Measurements from ENCODE around the gene SH2D2A. TPM values are rescaled to one million over a fixed set of nuclear protein-coding genes. Genes with fewer than 3 reads are reported as not detected.

SH2D2A gene
- total RNA-seq, 1 donor from 2014 or later: 4.9 TPM

- Histone ChIP-seq H3K9me3 (no peaks in the 10 kb centered on the region), H3K4me3 (no peak overlapping the region), H3K4me1 (peaks cover 5% of the 10 kb centered on the region), H3K36me3 (no peaks in the 10 kb centered on the region), H3K27me3 (no peaks in the 10 kb centered on the region), H3K27ac (no peak overlapping the region)
- no peak for DNase-seq (ENCODE audit: extremely low spot score in 2 of 2)
- TF ChIP-seq CTCF (IDR thresholded peaks at IDR 0.05): no peak
- TF ChIP-seq POLR2AphosphoS5 (IDR thresholded peaks at IDR 0.05; ENCODE audit: insufficient read depth in 1 of 2, low read depth in 1 of 2): no peak
- TF ChIP-seq POLR2A (IDR thresholded peaks at IDR 0.05): no peak
- intact Hi-C loops (cut with DNase I): no loop called here
Measured at GRCh38 chr1:156841295-156841855, 24.7 kb upstream of the SH2D2A start.

- no peak overlapping the region for H3K4me3 ChIP-seq
- no peaks in the 10 kb centered on the region for H3K9me3 ChIP-seq
- peaks cover 5% of the 10 kb centered on the region for H3K4me1 ChIP-seq
- no peak overlapping the region for H3K27ac ChIP-seq
- DNase-seq (ENCODE audit: extremely low spot score in 2 of 2): no peak
- intact Hi-C loops (cut with DNase I): no loop called here
- no peaks in the 10 kb centered on the region for H3K27me3 ChIP-seq
- H3K36me3 ChIP-seq: no peaks in the 10 kb centered on the region
- no peak for TF ChIP-seq POLR2AphosphoS5 (IDR thresholded peaks at IDR 0.05; ENCODE audit: insufficient read depth in 1 of 2, low read depth in 1 of 2)
- TF ChIP-seq CTCF (IDR thresholded peaks at IDR 0.05): no peak
- TF ChIP-seq POLR2A (IDR thresholded peaks at IDR 0.05): no peak
Measured at GRCh38 chr1:156840898-156841279, 24.2 kb upstream of the SH2D2A start.

- intact Hi-C loops (cut with DNase I): no loop called here
- Histone ChIP-seq H3K4me1 (peaks cover 5% of the 10 kb centered on the region), H3K36me3 (no peaks in the 10 kb centered on the region), H3K4me3 (no peak overlapping the region), H3K9me3 (no peaks in the 10 kb centered on the region), H3K27me3 (no peaks in the 10 kb centered on the region), H3K27ac (no peak overlapping the region)
- no peak for DNase-seq (ENCODE audit: extremely low spot score in 2 of 2)
- no peak for TF ChIP-seq POLR2AphosphoS5 (IDR thresholded peaks at IDR 0.05; ENCODE audit: insufficient read depth in 1 of 2, low read depth in 1 of 2)
- TF ChIP-seq CTCF (IDR thresholded peaks at IDR 0.05): no peak
- no peak for TF ChIP-seq POLR2A (IDR thresholded peaks at IDR 0.05)
Measured at GRCh38 chr1:156840186-156840897, 23.7 kb upstream of the SH2D2A start.

- TF ChIP-seq POLR2A (IDR thresholded peaks at IDR 0.05): no peak
- no peak for TF ChIP-seq CTCF (IDR thresholded peaks at IDR 0.05)
- no peak for TF ChIP-seq POLR2AphosphoS5 (IDR thresholded peaks at IDR 0.05; ENCODE audit: insufficient read depth in 1 of 2, low read depth in 1 of 2)
- intact Hi-C loops (cut with DNase I): loop anchor here (5.0 kb wide), 1 partner anchor 52 kb away; no protein-coding TSS in a partner anchor
- DNase-seq (ENCODE audit: extremely low spot score in 2 of 2): no peak
- no peaks in the 10 kb centered on the region for H3K36me3 ChIP-seq
- no peaks in the 10 kb centered on the region for H3K27me3 ChIP-seq
- no peaks in the 10 kb centered on the region for H3K4me1 ChIP-seq
- H3K27ac ChIP-seq: no peak overlapping the region
- no peaks in the 10 kb centered on the region for H3K9me3 ChIP-seq
- no peak overlapping the region for H3K4me3 ChIP-seq
Measured at GRCh38 chr1:156839426-156840109, 22.9 kb upstream of the SH2D2A start.
